PC-3 (cell line): ENCODE results near the gene ANKZF1. TPM values are rescaled to one million over a fixed set of nuclear protein-coding genes. Genes with fewer than 3 reads are reported as not detected.

ENCODE experiments used
- ATAC-seq: fragments of 200-7000 bp; cut with Tn5 transposase; 2 replicates; pipeline ENCODE4 v1.9.1; 2020; ENCODE audit warnings: mild to moderate bottlenecking, moderate library complexity
- BruUV-seq: library from RNA; stranded (reverse); fragments of 400-500 nt; replicated peaks from 2 replicates; lab custom pipeline; 2021; lab: Mats Ljungman, UMichigan
- CTCF ChIA-PET: fragments of 300-600 bp; sonication (Branson Sonifier 250); formaldehyde crosslinking; loops from one replicate; lab custom pipeline; 2022; ENCODE audit warnings: antibody characterized with exemption; lab: Charles Lee
- POLR2A ChIA-PET: fragments of 300-600 bp; sonication (Branson Sonifier 250); formaldehyde crosslinking; loops from one replicate; lab custom pipeline; 2022; ENCODE audit warnings: antibody characterized with exemption; ENCODE audit not compliant: unreplicated experiment; lab: Charles Lee
- DNase-seq: peaks from one replicate; pipeline ENCODE4 v3.0.0-alpha.2; 2015
- H2AFZ ChIP-seq: fragments of 300-600 bp; sonication (generic); 2 replicates; pipeline ENCODE4 v1.6.0; 2016; ENCODE audit warnings: antibody characterized with exemption, low read length
- H3F3A ChIP-seq: fragments of 300-600 bp; sonication (generic); one replicate; pipeline ENCODE4 v1.6.0; 2017; ENCODE audit warnings: antibody characterized with exemption, low read length, control low read depth, mild to moderate bottlenecking; ENCODE audit not compliant: unreplicated experiment
- H3K27ac ChIP-seq: fragments of 300-600 bp; sonication (generic); 2 replicates; pipeline ENCODE4 v1.5.1; 2016; ENCODE audit warnings: mild to moderate bottlenecking, low read length
- H3K27me3 ChIP-seq: fragments of 300-600 bp; sonication (generic); 2 replicates; pipeline ENCODE4 v1.6.1; 2016; ENCODE audit warnings: low read length, mixed read lengths
- H3K36me3 ChIP-seq: fragments of 300-600 bp; sonication (generic); 2 replicates; pipeline ENCODE4 v1.6.1; 2016; ENCODE audit warnings: low read depth, mixed run types, low read length, mixed read lengths
- H3K4me1 ChIP-seq: fragments of 300-600 bp; sonication (generic); 2 replicates; pipeline ENCODE4 v1.5.1; 2016; ENCODE audit warnings: low read length; ENCODE audit not compliant: insufficient read depth
- H3K4me2 ChIP-seq: fragments of 300-600 bp; sonication (generic); 2 replicates; pipeline ENCODE4 v1.6.0; 2016; ENCODE audit warnings: low read length
- H3K4me3 ChIP-seq: fragments of 300-600 bp; sonication (generic); 2 replicates; pipeline ENCODE4 v1.5.1; 2016; ENCODE audit warnings: mild to moderate bottlenecking, low read length, mixed read lengths
- H3K79me2 ChIP-seq: fragments of 300-600 bp; sonication (generic); 2 replicates; pipeline ENCODE4 v1.6.1; 2017; ENCODE audit warnings: low read length, mixed read lengths
- H3K9ac ChIP-seq: fragments of 300-600 bp; sonication (generic); 2 replicates; pipeline ENCODE4 v1.6.0; 2016; ENCODE audit warnings: mild to moderate bottlenecking, low read length
- H3K9me2 ChIP-seq: fragments of 300-600 bp; sonication (generic); replicated peaks from 2 replicates; pipeline ENCODE4 v1.6.1; 2016; ENCODE audit warnings: mixed run types, low read length, mixed read lengths
- H3K9me3 ChIP-seq: fragments of 300-600 bp; sonication (generic); 2 replicates; pipeline ENCODE4 v1.6.1; 2016; ENCODE audit warnings: low read length, mixed read lengths
- H4K20me1 ChIP-seq: fragments of 300-600 bp; sonication (generic); 2 replicates; pipeline ENCODE4 v1.6.1; 2016; ENCODE audit warnings: low read length, mixed read lengths
- EZH2 ChIP-seq: fragments of 300-600 bp; sonication (generic); IDR thresholded peaks from one replicate; pipeline ENCODE4 v1.6.1; 2017; ENCODE audit warnings: antibody characterized with exemption, mild to moderate bottlenecking, low read length; ENCODE audit not compliant: unreplicated experiment
- EZH2phosphoT487 ChIP-seq: fragments of 300-600 bp; sonication (generic); IDR thresholded peaks from 2 replicates; pipeline ENCODE4 v1.6.1; 2018; ENCODE audit warnings: mild to moderate bottlenecking, antibody characterized with exemption, low read length, borderline replicate concordance
- intact Hi-C: fragments of 100-400 bp; cut with micrococcal nuclease; formaldehyde crosslinking; loops from 2 replicates; pipeline ENCODE4 v1.9.0; 2023
- total RNA-seq: library from RNA; depleted of rRNA; stranded (reverse); fragments of >200 nt; gene quantifications from 2 replicates; pipeline ENCODE4 v1.2.3, GENCODE V29; 2014
- TF ChIP-seq, protein P1 (sequence below): fragments of 300-600 bp; sonication (generic); conservative IDR thresholded peaks from 2 replicates; pipeline ENCODE4 v1.5.1; 2017; ENCODE audit warnings: antibody characterized with exemption, low read depth, mild to moderate bottlenecking, low read length

The ANKZF1 gene
- total RNA-seq, 1 experiment from 2014 or later: 67.9 TPM

DNA sequence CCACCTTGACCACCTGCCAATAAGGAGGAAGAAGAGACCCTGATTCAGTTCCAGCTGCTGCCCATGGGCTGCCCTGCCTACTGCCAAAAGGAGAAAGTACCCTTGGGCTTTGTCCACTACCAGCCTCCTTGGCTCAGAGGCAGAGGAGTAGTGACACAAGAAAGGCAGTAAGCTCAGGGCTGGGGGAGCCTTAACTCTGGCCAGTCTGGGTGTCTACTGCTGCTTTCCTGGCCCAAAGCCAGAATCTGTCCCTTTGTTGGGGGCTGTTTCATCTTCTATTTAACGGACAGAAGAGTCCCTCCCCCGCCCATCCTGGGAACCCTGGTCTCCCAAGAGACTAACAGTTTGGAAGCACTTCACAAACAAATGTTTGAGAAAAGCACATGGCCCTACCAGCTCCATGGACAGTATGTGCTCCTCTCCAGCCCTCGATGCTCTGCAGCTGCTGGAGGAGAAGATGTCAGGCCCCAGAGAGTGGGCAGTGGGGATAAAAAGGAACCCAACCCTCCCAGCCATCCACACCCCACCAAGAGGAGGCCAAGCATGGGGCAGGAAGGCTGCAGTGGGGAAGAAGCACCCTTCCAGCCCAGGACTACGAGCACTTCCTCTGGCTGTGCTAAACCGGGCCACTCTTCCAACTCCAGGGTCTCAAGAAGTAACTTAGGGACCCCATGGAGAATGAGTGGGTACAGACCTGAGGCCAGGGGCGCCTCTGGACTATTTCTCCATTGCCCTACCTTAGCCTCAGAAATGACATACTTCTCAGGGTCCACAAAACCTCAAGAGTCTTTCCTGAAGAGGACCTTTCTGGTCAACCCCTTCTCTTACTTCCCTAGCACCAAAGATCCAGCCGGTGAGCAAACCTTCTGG, 1.3 kb upstream of the ANKZF1 start:
- BruUV-seq: TSS peak; percentile 30
- intact Hi-C loops: no loop called here
- Histone ChIP-seq H3K27ac (no peak overlapping the region), H3K79me2 (peaks cover 51% of the 10 kb centered on the region), H3K27me3 (no peaks in the 10 kb centered on the region), H3K4me2 (peak overlapping the region; percentile 100), H3K9me3 (no peaks in the 10 kb centered on the region), H3K36me3 (peaks cover 18% of the 10 kb centered on the region), H3F3A (peaks cover 4% of the 10 kb centered on the region), H2AFZ (peak overlapping the region; percentile 89; the same call in 1 of the 2 replicates), H4K20me1 (no peaks in the 10 kb centered on the region), H3K4me1 (peaks cover 17% of the 10 kb centered on the region), H3K9me2 (no peaks in the 10 kb centered on the region), H3K4me3 (peak overlapping the region; percentile 74), H3K9ac (peak overlapping the region; percentile 86)
- TF ChIP-seq EZH2 (no peak), EZH2phosphoT487 (no peak)
- TF ChIP-seq, protein P1, sequence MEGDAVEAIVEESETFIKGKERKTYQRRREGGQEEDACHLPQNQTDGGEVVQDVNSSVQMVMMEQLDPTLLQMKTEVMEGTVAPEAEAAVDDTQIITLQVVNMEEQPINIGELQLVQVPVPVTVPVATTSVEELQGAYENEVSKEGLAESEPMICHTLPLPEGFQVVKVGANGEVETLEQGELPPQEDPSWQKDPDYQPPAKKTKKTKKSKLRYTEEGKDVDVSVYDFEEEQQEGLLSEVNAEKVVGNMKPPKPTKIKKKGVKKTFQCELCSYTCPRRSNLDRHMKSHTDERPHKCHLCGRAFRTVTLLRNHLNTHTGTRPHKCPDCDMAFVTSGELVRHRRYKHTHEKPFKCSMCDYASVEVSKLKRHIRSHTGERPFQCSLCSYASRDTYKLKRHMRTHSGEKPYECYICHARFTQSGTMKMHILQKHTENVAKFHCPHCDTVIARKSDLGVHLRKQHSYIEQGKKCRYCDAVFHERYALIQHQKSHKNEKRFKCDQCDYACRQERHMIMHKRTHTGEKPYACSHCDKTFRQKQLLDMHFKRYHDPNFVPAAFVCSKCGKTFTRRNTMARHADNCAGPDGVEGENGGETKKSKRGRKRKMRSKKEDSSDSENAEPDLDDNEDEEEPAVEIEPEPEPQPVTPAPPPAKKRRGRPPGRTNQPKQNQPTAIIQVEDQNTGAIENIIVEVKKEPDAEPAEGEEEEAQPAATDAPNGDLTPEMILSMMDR: no peak
- ChIA-PET POLR2A (interaction anchor here (1.2 kb wide), 1 partner anchor 67 kb away, joined by 3 read pairs; no protein-coding TSS in a partner anchor), CTCF (no interaction called here)
- DNase-seq (no peak), ATAC-seq (no peak)

DNA sequence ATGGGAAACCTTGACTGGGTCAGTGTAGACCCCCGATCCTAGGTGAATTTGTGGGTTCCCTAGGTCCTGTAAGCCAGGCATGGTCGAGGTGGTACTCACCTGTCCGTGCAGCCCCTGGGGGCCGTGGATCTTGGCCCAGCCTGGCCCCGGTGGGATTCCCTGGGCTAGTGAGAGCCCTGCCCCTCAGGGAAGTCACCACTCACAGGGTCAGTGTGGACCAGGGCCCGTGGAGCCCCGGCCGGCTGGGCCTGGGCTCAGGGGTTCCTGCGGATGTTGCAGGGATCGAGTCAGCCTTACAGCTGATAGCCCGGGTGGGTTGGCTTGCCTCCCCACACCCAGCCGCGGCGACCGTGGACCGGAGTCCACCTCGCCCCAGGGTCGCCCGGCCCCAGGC, 698 bp upstream of the ANKZF1 start:
- Histone ChIP-seq H3K27me3 (no peaks in the 10 kb centered on the region), H3F3A (peaks cover 4% of the 10 kb centered on the region), H3K9me3 (no peaks in the 10 kb centered on the region), H2AFZ (peak overlapping the region; percentile 89; the same call in 1 of the 2 replicates), H3K4me2 (peak overlapping the region; percentile 100), H3K27ac (no peak overlapping the region), H3K36me3 (peaks cover 19% of the 10 kb centered on the region), H4K20me1 (no peaks in the 10 kb centered on the region), H3K9me2 (no peaks in the 10 kb centered on the region), H3K4me1 (peaks cover 17% of the 10 kb centered on the region), H3K9ac (peak overlapping the region; percentile 86), H3K4me3 (peak overlapping the region; percentile 74), H3K79me2 (peaks cover 51% of the 10 kb centered on the region)
- CTCF ChIA-PET: no interaction called here
- no TSS peak for BruUV-seq
- ATAC-seq: peak; percentile 26
- intact Hi-C loops: loop anchor here (1.0 kb wide), 1 partner anchor 20 kb away; no protein-coding TSS in a partner anchor
- TF ChIP-seq, protein P1: no peak
- TF ChIP-seq EZH2phosphoT487 (no peak), EZH2 (no peak)
- no peak for DNase-seq
- POLR2A ChIA-PET: interaction anchor here (1.2 kb wide), 1 partner anchor 66 kb away, joined by 3 read pairs; no protein-coding TSS in a partner anchor
